ENCODE results near the gene CHD6.

The CHD6 gene

DNA sequence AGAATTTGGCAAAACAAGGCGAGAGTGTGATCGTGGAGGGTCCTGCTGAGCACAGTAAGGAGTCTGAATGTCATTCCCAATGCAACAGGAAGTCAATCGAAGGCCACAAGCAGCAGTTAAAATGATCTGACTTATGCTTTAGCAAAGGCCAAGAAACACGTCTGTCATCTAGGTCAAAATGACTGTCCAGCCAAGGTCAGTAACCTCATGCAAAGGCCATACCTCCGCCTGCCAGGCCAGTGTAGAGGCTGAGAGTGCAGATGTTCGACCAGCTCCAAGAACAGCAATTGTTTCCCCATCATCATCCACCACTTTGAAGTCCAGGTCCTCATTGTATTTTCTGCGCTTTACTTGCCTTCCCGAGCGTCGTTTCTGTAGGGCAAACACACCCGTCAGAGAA lies 105.6 kb downstream of the CHD6 start:
- TF ChIP-seq TAF1 (IDR thresholded peaks at IDR 0.05; ENCODE audit: low read depth) = no peak
- TF ChIP-seq, protein P1, sequence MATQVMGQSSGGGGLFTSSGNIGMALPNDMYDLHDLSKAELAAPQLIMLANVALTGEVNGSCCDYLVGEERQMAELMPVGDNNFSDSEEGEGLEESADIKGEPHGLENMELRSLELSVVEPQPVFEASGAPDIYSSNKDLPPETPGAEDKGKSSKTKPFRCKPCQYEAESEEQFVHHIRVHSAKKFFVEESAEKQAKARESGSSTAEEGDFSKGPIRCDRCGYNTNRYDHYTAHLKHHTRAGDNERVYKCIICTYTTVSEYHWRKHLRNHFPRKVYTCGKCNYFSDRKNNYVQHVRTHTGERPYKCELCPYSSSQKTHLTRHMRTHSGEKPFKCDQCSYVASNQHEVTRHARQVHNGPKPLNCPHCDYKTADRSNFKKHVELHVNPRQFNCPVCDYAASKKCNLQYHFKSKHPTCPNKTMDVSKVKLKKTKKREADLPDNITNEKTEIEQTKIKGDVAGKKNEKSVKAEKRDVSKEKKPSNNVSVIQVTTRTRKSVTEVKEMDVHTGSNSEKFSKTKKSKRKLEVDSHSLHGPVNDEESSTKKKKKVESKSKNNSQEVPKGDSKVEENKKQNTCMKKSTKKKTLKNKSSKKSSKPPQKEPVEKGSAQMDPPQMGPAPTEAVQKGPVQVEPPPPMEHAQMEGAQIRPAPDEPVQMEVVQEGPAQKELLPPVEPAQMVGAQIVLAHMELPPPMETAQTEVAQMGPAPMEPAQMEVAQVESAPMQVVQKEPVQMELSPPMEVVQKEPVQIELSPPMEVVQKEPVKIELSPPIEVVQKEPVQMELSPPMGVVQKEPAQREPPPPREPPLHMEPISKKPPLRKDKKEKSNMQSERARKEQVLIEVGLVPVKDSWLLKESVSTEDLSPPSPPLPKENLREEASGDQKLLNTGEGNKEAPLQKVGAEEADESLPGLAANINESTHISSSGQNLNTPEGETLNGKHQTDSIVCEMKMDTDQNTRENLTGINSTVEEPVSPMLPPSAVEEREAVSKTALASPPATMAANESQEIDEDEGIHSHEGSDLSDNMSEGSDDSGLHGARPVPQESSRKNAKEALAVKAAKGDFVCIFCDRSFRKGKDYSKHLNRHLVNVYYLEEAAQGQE (IDR thresholded peaks at IDR 0.05; ENCODE audit: low read depth) = no peak
- no peak for TF ChIP-seq TCF12 (IDR thresholded peaks at IDR 0.05; ENCODE audit: low read depth)
- TF ChIP-seq, protein P2, sequence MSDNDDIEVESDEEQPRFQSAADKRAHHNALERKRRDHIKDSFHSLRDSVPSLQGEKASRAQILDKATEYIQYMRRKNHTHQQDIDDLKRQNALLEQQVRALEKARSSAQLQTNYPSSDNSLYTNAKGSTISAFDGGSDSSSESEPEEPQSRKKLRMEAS (IDR thresholded peaks at IDR 0.05) = no peak

DNA sequence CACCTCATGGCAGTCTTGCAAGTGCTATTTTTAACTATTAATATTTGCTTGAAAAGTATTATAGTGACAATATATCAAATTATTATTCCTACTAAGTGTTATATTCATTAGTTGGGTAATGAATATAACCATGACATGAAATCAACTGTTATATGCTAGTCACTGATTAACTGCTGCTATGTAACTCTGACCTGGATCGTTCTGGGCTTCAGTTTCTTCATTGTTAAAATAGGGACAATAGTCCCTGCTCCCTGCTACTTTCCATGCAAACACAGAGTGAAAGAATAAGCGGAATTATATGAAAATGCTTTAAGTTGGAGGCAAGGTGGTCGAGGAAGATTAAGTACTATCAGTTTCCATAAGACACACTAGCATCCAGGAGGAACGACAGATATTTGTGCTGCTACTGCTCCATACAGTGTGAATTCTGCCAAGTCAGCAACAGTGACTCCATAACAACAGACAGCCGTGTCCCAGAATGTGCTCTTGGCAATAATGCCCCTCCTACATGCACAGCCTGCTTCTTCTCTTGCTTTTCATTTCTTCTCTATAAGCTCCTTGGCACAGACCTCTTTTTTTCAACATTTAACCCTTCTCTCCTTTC lies 107.2 kb downstream of the CHD6 start:
- TF ChIP-seq CEBPB (IDR thresholded peaks at IDR 0.05) = no peak
- TF ChIP-seq EGR1 (IDR thresholded peaks at IDR 0.05) = no peak
- TF ChIP-seq NFIC (IDR thresholded peaks at IDR 0.05) = no peak
- TF ChIP-seq, protein P3, sequence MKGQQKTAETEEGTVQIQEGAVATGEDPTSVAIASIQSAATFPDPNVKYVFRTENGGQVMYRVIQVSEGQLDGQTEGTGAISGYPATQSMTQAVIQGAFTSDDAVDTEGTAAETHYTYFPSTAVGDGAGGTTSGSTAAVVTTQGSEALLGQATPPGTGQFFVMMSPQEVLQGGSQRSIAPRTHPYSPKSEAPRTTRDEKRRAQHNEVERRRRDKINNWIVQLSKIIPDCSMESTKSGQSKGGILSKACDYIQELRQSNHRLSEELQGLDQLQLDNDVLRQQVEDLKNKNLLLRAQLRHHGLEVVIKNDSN (IDR thresholded peaks at IDR 0.05) = no peak
- TF ChIP-seq FOXM1 (IDR thresholded peaks at IDR 0.05; ENCODE audit: borderline replicate concordance, low read depth) = no peak
- no peak for TF ChIP-seq TAF1 (IDR thresholded peaks at IDR 0.05; ENCODE audit: low read depth)
- no peak for TF ChIP-seq RAD21 (IDR thresholded peaks at IDR 0.05; ENCODE audit: low read depth)
- TF ChIP-seq ZBTB7A (IDR thresholded peaks at IDR 0.05; ENCODE audit: low read depth) = no peak
- TF ChIP-seq TEAD4 (IDR thresholded peaks at IDR 0.05) = no peak
- TF ChIP-seq, protein P2 (IDR thresholded peaks at IDR 0.05) = no peak
- no peak for TF ChIP-seq EP300 (IDR thresholded peaks at IDR 0.05; ENCODE audit: borderline replicate concordance)
- no peak for TF ChIP-seq YY1 (IDR thresholded peaks at IDR 0.05; ENCODE audit: low read depth)
- TF ChIP-seq, protein P1 (IDR thresholded peaks at IDR 0.05; ENCODE audit: low read depth) = no peak

DNA sequence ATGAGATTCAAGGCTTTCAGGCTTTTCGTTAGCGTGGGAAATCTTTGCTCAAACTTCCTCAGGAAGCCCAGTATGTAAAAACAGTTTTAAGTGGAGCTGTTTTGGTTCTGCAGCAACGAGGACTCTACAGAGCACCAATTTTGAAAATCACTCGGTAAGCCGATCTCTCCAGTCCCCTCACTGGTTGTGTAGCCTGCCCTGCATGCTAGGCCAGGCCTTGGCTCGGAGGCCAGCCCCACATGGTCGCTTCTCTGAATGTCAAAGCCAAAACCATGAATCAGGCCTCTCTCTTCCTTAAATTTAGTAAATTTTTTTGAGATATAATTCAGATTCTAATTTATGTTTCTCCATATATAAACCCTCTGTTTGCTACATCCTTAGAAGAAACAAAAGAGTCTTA lies 108.0 kb downstream of the CHD6 start:
- TF ChIP-seq CREB1 (IDR thresholded peaks at IDR 0.05; ENCODE audit: low read depth) = no peak
- no peak for TF ChIP-seq EP300 (IDR thresholded peaks at IDR 0.05; ENCODE audit: borderline replicate concordance)
- no peak for TF ChIP-seq ZBTB7A (IDR thresholded peaks at IDR 0.05; ENCODE audit: low read depth)

DNA sequence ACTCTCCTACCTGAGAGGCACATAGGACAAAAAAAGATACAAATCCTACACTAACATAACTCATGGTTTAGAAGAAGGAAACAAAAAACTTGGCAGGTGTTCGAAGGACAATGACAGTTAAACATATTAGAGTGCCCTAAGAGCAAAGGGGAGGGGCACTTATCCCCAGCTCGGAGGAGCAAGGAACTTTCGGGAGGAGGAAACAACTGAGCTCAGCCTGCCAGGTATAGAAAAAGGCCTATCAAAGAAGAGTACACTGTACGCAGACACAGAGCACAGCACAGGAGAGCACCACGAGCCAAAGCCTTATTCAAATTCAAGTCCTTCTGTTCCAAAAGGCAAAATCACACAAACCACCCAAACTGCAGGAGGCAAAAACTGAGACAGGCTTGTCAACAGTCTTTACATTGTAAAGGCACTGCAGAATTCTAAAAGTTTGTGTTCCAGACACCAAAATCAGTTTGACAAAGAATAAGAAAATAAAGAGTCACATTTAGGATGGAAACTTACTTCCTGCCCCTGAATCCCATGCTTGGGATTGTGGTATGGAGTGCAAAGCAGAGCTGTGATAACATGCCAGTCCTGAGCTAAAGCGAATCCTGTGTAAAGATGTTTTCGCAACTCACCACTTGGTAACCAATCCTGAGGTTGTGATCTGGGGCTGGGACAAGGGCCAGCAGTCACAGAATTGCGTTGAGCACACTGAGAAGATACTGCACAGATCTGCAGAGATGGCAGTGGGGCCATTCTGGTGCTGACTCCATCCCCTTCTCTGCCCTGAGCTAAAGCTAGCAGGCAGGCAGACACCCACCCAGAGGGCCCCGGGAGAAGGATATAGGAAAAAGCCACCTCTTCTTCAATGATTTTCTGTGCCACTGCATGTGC lies 108.6 kb downstream of the CHD6 start:
- TF ChIP-seq NFIC (IDR thresholded peaks at IDR 0.05) (no peak), TCF12 (IDR thresholded peaks at IDR 0.05; ENCODE audit: low read depth) (no peak), RAD21 (IDR thresholded peaks at IDR 0.05; ENCODE audit: low read depth) (no peak), EGR1 (IDR thresholded peaks at IDR 0.05) (no peak), ZBTB7A (IDR thresholded peaks at IDR 0.05; ENCODE audit: low read depth) (no peak), EP300 (IDR thresholded peaks at IDR 0.05; ENCODE audit: borderline replicate concordance) (no peak), FOXM1 (IDR thresholded peaks at IDR 0.05; ENCODE audit: borderline replicate concordance, low read depth) (no peak), CREB1 (IDR thresholded peaks at IDR 0.05; ENCODE audit: low read depth) (no peak), YY1 (IDR thresholded peaks at IDR 0.05; ENCODE audit: low read depth) (no peak)
- TF ChIP-seq, protein P1 (IDR thresholded peaks at IDR 0.05; ENCODE audit: low read depth) = no peak
- TF ChIP-seq, protein P2 (IDR thresholded peaks at IDR 0.05) = no peak
- TF ChIP-seq, protein P3 (IDR thresholded peaks at IDR 0.05) = no peak

Measured in Ishikawa (cell line).